Measurements from ENCODE around the gene MFAP4.

GRCh38 chr17:19335951-19336631, 50.9 kb downstream of the MFAP4 start:
- TF ChIP-seq CTCF (IDR thresholded peaks at IDR 0.05; ENCODE audit: poor library complexity) (no peak), EZH2 (IDR thresholded peaks at IDR 0.05; ENCODE audit: borderline replicate concordance) (no peak)
